Measurements from ENCODE around the gene CHP1. TPM values are rescaled to one million over a fixed set of nuclear protein-coding genes. Genes with fewer than 3 reads are reported as not detected.
A peak's percentile ranks its signal among the peaks of the same experiment; 100 is the strongest.
"Not testable (repeated sequence)": the region's sequence is repeated elsewhere in the genome, so short reads cannot be mapped to it uniquely, and the experiment has no call there.

CHP1 gene
- total RNA-seq, 1 experiment from 2014 or later = 97.7 TPM

DNA sequence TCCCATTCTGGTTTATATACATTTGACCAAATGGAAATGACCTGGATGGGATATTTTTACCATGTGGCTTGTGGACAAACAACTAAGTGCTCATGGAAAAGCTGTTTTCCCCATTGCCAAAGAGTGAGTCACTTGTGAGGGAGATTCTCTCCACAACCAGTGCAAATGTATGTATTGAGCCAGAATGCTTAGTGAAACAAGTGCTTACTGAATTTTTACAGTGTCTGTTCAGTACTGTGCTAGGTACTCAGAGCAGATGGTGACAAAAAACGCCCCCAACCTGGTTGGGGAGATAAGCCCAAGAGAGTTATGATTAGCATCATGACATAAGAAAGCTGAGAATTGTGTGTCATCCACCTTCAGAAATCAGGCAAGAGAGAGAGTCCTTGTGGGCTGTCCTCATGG, 2.3 kb downstream of the CHP1 start:
- no CpG with 5 or more reads among the region's 1 CpG for WGBS (ENCODE audit: extremely low coverage, insufficient read length, low lambda C conversion rate)
- no peak overlapping the region for H3K14ac ChIP-seq (ENCODE audit: insufficient read depth, low read length)
- no peaks in the 10 kb centered on the region for H3K4me1 ChIP-seq (ENCODE audit: insufficient read depth, low read length)
- H2AFZ ChIP-seq (ENCODE audit: low read length) = no peak overlapping the region
- no peak overlapping the region for H3K4me2 ChIP-seq (ENCODE audit: insufficient read depth, insufficient read length, low read length)
- H3K27ac Mint-ChIP-seq = 0 out of 7 replicates have a peak overlapping the region, but pooled peaks of 1 of the 3 experiments have one; percentile 25
- H3K4ac ChIP-seq (ENCODE audit: low read depth, low read length) = no peak overlapping the region
- H2BK15ac ChIP-seq (ENCODE audit: low read depth, low read length) = no peak overlapping the region
- H2BK20ac ChIP-seq (ENCODE audit: low read depth, low read length, poor library complexity, severe bottlenecking) = no peak overlapping the region
- no peak overlapping the region for H3K23ac ChIP-seq (ENCODE audit: insufficient read length, low read depth, low read length)
- no peak overlapping the region for H4K8ac ChIP-seq (replicated peaks; ENCODE audit: insufficient read length, low read depth, low read length)
- TF ChIP-seq, protein P1, sequence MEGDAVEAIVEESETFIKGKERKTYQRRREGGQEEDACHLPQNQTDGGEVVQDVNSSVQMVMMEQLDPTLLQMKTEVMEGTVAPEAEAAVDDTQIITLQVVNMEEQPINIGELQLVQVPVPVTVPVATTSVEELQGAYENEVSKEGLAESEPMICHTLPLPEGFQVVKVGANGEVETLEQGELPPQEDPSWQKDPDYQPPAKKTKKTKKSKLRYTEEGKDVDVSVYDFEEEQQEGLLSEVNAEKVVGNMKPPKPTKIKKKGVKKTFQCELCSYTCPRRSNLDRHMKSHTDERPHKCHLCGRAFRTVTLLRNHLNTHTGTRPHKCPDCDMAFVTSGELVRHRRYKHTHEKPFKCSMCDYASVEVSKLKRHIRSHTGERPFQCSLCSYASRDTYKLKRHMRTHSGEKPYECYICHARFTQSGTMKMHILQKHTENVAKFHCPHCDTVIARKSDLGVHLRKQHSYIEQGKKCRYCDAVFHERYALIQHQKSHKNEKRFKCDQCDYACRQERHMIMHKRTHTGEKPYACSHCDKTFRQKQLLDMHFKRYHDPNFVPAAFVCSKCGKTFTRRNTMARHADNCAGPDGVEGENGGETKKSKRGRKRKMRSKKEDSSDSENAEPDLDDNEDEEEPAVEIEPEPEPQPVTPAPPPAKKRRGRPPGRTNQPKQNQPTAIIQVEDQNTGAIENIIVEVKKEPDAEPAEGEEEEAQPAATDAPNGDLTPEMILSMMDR (conservative IDR thresholded peaks at IDR 0.05) = no peak
- H3K4me3 Mint-ChIP-seq = no peak overlapping the region
- no peak overlapping the region for H2BK12ac ChIP-seq (ENCODE audit: insufficient read length, low read depth, low read length)
- no peak overlapping the region for H3K18ac ChIP-seq (ENCODE audit: insufficient read length, low read depth, low read length)
- no peaks in the 10 kb centered on the region; a peak in 1 of 7 replicates for H3K36me3 Mint-ChIP-seq (ENCODE audit: insufficient read depth in 1 of 3, low read depth in 3 of 3)
- no peak overlapping the region for H3K56ac ChIP-seq (ENCODE audit: insufficient read length, low read depth, low read length)
- H3K27me3 Mint-ChIP-seq (ENCODE audit: low read depth) = peaks cover 13% of the 10 kb centered on the region
- no peak overlapping the region for H4K5ac ChIP-seq (ENCODE audit: insufficient read length, low read depth, low read length)
- no peaks in the 10 kb centered on the region for H3K79me1 ChIP-seq (ENCODE audit: insufficient read depth, low read depth, low read length, poor library complexity, severe bottlenecking)
- H3K9me3 Mint-ChIP-seq = peaks cover 0 to 4% of the 10 kb centered on the region in 2 experiments; a peak in 1 of 5 replicates
- H3T11ph ChIP-seq (ENCODE audit: low read length) = no peak overlapping the region
- peaks cover 11 to 15% of the 10 kb centered on the region in 2 experiments; a peak in 3 of 4 replicates for H3K4me1 Mint-ChIP-seq
- no peaks in the 10 kb centered on the region for H3K9me3 ChIP-seq (ENCODE audit: control insufficient read depth, low read depth, low read length)
- H2AK5ac ChIP-seq (ENCODE audit: insufficient read length, low read length) = no peak overlapping the region
- no peaks in the 10 kb centered on the region for H4K20me1 ChIP-seq (ENCODE audit: control insufficient read depth, insufficient read depth, insufficient read length)
- H3K23me2 ChIP-seq (ENCODE audit: insufficient read length, low read depth, low read length, poor library complexity, severe bottlenecking) = no peaks in the 10 kb centered on the region
- H3K79me2 ChIP-seq (ENCODE audit: insufficient read depth, low read length) = no peaks in the 10 kb centered on the region
- no peak overlapping the region for H4K91ac ChIP-seq (ENCODE audit: insufficient read length, low read depth, low read length)
- H2BK5ac ChIP-seq (ENCODE audit: insufficient read length, low read length) = no peak overlapping the region
- H3K27ac ChIP-seq (ENCODE audit: insufficient read length, low read depth, low read length) = no peak overlapping the region
- H3K27me3 ChIP-seq (ENCODE audit: insufficient read depth, low read length) = no peaks in the 10 kb centered on the region
- H3K9ac ChIP-seq (ENCODE audit: extremely low read depth, insufficient read length, low read length) = no peak overlapping the region
- no peak for DNase-seq
- no peak overlapping the region for H2BK120ac ChIP-seq (ENCODE audit: low read depth, low read length, poor library complexity, severe bottlenecking)

DNA sequence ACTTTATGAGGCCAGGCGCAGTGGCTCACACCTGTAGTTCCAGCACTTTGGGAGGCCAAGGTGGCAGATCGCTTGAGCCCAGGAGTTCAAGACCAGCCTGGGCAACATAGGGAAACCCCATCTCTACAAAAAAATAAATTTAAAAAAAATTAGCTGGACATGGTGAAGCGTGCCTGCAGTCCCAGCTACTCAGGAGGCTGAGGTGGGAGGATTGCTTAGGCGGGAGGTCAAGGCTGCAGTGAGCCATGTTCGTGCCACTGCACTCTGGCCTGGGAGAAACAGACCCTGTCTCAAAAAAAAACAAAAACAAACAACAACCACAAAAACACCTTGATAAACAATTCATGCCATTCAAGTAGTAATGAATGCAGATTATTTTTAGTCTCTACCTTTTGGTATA, 4.2 kb downstream of the CHP1 start:
- H4K5ac ChIP-seq (ENCODE audit: insufficient read length, low read depth, low read length); H2BK5ac ChIP-seq (ENCODE audit: insufficient read length, low read length); H3K56ac ChIP-seq (ENCODE audit: insufficient read length, low read depth, low read length); H3K18ac ChIP-seq (ENCODE audit: insufficient read length, low read depth, low read length); H2AK5ac ChIP-seq (ENCODE audit: insufficient read length, low read length); H3K27me3 Mint-ChIP-seq (ENCODE audit: low read depth); H2BK120ac ChIP-seq (ENCODE audit: low read depth, low read length, poor library complexity, severe bottlenecking); H3K4ac ChIP-seq (ENCODE audit: low read depth, low read length); H3K4me3 Mint-ChIP-seq; H2AFZ ChIP-seq (ENCODE audit: low read length); H2BK15ac ChIP-seq (ENCODE audit: low read depth, low read length); H3K79me2 ChIP-seq (ENCODE audit: insufficient read depth, low read length); H2BK12ac ChIP-seq (ENCODE audit: insufficient read length, low read depth, low read length); H4K8ac ChIP-seq (replicated peaks; ENCODE audit: insufficient read length, low read depth, low read length); H4K91ac ChIP-seq (ENCODE audit: insufficient read length, low read depth, low read length); H3K27ac ChIP-seq (ENCODE audit: insufficient read length, low read depth, low read length); H3K36me3 Mint-ChIP-seq (ENCODE audit: insufficient read depth in 1 of 3, low read depth in 3 of 3); H3K23ac ChIP-seq (ENCODE audit: insufficient read length, low read depth, low read length); H3T11ph ChIP-seq (ENCODE audit: low read length); H3K4me2 ChIP-seq (ENCODE audit: insufficient read depth, insufficient read length, low read length); H3K14ac ChIP-seq (ENCODE audit: insufficient read depth, low read length); H4K20me1 ChIP-seq (ENCODE audit: control insufficient read depth, insufficient read depth, insufficient read length); H3K23me2 ChIP-seq (ENCODE audit: insufficient read length, low read depth, low read length, poor library complexity, severe bottlenecking); H3K79me1 ChIP-seq (ENCODE audit: insufficient read depth, low read depth, low read length, poor library complexity, severe bottlenecking); DNase-seq; H3K9me3 Mint-ChIP-seq; H2BK20ac ChIP-seq (ENCODE audit: low read depth, low read length, poor library complexity, severe bottlenecking); H3K9ac ChIP-seq (ENCODE audit: extremely low read depth, insufficient read length, low read length); H3K9me3 ChIP-seq (ENCODE audit: control insufficient read depth, low read depth, low read length); H3K27me3 ChIP-seq (ENCODE audit: insufficient read depth, low read length); H3K4me1 ChIP-seq (ENCODE audit: insufficient read depth, low read length): not testable (repeated sequence)
- Mint-ChIP-seq H3K27ac (peak overlapping the region in 1 of 3 experiments; percentile 19; a peak in 1 of 7 replicates), H3K4me1 (peaks cover 11 to 15% of the 10 kb centered on the region in 2 experiments; a peak in 3 of 4 replicates)
- no CpG with 5 or more reads among the region's 5 CpGs for WGBS (ENCODE audit: extremely low coverage, insufficient read length, low lambda C conversion rate)
